GM10248 (cell line): ENCODE results near the gene RALGPS1.

ENCODE experiments used
- CTCF ChIA-PET: fragments of 300-600 bp; sonication (Branson Sonifier 250); formaldehyde crosslinking; extraction: SDS; loops from one replicate; lab custom pipeline; 2021; ENCODE audit warnings: antibody characterized with exemption; lab: Yijun Ruan, JAX
- POLR2A ChIA-PET: fragments of 350-650 bp; sonication (Branson Sonifier 250); formaldehyde crosslinking; extraction: SDS; loops from one replicate; lab custom pipeline; 2020; ENCODE audit warnings: antibody characterized with exemption; lab: Yijun Ruan, JAX
- DNase-seq: peaks from one replicate; pipeline ENCODE4 v3.0.0; 2012; ENCODE audit errors: extremely low spot score
- CTCF ChIP-seq: IDR thresholded peaks from 2 replicates; pipeline ENCODE4 v1.5.1; 2012; ENCODE audit warnings: mild to moderate bottlenecking, low read depth; ENCODE audit errors: extremely low read depth, missing control alignments, control extremely low read depth

The RALGPS1 gene

DNA sequence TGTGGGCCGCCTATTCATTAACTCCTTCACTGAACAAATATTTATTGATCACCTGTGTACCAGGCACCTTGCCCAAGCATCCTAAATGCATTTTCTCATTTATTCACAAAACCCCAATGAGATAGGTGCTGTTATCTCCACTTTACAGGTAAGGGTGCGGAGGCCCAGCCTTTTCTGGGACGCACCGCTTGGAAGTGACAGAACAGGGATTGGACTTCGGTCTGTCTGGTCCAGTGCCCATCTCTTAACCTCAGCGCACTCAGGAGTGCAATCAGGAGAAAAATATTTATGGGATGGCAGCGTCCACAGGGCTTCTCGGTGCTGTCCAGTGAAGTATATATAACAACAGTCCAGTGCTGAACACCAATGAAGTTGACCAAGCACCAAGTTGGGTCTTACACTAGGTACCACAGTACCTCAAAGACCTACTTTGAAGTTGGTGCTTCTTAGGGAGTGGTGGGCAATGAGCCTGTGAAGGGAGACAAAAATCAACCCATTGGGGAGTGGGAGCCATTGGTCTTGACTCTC, 331.1 kb downstream of the RALGPS1 start:
- ChIA-PET POLR2A (interaction anchor here (1.0 kb wide), 1 partner anchor 151 kb away, joined by 3 read pairs; the partner anchor contains the start of gene SLC2A8), CTCF (interaction anchor here (1.6 to 1.7 kb wide), 2 partner anchors 10 to 151 kb away, joined by 4 to 5 read pairs; partner anchors contain the start of gene SLC2A8)
- TF ChIP-seq CTCF: no peak
- DNase-seq: no peak

GRCh38 chr9:127248241-127248640, 333.7 kb downstream of the RALGPS1 start:
- ChIA-PET POLR2A (no interaction called here), CTCF (interaction anchor here (0.9 to 1.5 kb wide), 2 partner anchors 9 to 41 kb away, joined by 3 read pairs; no protein-coding TSS in a partner anchor)
- TF ChIP-seq CTCF: no peak
- no peak for DNase-seq

DNA sequence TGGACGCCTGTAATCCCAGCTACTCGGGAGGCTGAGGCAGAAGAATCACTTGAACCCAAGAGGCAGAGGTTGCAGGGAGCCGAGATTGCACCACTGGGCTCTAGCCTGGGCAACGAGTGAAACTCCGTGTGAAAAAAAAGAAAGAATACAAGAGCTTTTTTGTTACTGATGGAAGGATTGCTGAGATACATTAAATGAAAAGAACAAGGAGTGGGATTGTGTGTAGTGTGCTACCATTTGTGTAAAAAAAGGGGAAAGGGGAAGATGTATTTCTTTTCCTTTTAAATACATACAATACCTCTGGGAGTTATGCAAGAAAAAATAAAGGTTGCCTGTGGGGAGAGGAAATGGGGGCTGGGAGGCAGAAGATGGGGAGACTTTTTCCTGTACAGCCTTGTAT, 335.3 kb downstream of the RALGPS1 start:
- ChIA-PET POLR2A (no interaction called here), CTCF (interaction anchor here (1.0 to 1.6 kb wide), 2 partner anchors 13 to 18 kb away, joined by 3 read pairs; no protein-coding TSS in a partner anchor)
- no peak for DNase-seq
- TF ChIP-seq CTCF: no peak

DNA sequence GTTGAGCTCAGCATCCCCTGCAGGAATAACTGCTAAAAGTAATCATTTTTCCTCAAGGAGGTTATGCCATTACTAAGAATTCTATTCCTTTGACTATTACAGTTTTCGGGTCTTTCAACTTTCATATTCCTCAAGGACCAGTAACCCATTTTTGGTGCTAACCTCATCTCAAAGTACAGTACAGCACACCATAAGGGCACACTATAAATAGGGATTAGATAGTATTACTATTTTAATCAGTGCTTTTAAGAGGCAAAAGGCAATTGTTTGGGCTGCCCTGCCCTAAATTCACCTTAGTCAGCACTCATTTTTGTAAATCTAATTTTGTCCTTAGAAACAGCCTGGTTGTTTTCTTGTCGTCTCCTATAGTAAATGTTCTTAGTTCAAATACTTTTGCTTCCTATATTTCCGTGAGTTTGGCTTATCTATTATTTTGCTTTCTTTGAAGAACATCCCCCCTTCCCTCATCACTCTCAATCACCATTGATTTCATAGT, 336.4 kb downstream of the RALGPS1 start:
- no peak for TF ChIP-seq CTCF
- DNase-seq: no peak
- ChIA-PET POLR2A (no interaction called here), CTCF (interaction anchor here (1.0 kb wide), 1 partner anchor 17 kb away, joined by 3 read pairs; no protein-coding TSS in a partner anchor)

DNA sequence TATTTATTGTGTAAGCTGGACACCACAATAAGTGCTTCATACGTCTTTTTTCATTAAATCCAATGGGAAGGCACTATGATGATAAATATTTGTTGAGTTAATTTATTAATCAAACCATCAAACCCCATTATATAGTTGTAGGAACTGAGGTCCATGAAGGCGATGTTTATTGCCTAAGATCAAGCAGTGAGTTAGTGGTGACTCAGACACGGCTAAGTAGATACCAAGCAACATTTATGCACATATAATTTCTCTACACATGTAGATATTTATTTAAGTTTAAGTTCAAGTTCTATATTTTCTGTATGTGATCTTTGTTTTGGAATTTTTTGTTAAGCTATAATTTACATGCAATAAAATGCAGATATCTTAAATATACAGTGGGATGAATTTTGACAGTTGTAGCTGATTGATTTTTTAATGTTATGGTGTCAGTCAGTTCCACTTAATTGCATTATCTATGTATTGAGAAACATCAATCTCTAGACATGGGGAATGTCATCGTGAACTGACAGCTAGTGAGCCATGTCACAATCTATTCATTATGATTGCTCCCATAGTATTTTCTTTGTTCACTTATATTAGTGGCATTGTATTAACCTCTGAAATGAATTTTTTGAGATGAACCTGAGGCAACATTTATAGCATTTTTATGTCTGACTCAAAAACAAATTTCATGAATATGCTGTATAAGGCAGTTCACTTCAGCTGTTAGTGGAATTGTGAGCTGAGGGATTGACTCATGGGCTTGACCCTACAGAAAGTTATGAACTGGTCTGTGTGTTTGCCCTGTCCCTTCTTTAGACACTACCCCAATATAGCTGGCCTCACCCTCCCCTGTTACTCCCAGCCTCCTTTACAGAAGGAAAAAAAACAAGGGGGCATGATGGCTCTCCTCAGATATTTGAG, 338.1 kb downstream of the RALGPS1 start:
- DNase-seq: no peak
- ChIA-PET CTCF (interaction anchor here (0.8 to 1.3 kb wide), 4 partner anchors 12 to 63 kb away, joined by 3 to 5 read pairs (median 4); partner anchors contain the start of gene GARNL3), POLR2A (no interaction called here)
- TF ChIP-seq CTCF: no peak

DNA sequence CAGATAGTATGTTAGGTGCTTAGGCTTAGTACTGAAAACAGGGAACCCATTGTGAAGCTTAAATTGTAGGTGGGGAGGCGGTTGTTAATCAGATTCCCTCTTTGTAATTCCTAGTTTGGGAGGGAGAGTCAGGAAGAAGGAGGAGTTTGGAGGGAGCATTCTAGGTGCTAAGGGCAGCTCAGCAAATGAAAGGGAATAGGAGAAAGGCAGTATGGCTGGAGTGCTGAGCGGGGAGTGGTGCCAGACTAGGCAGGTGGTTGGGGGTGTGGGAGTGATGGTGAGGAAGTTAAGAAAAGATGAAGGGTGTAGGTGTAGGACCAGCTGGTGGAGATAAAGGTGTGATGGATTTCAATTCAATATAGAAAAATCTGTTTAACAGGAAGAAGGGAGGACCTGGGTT, 338.9 kb downstream of the RALGPS1 start:
- ChIA-PET CTCF (interaction anchor here (1.1 to 1.3 kb wide), 2 partner anchors 11 to 38 kb away, joined by 4 to 5 read pairs; partner anchors contain the start of gene GARNL3), POLR2A (no interaction called here)
- DNase-seq: no peak
- no peak for TF ChIP-seq CTCF
